K562 treated with DMSO at 1 percent for 4 hours (cell line): Measurements from ENCODE around the gene GABRE. TPM values are rescaled to one million over a fixed set of nuclear protein-coding genes. Genes with fewer than 3 reads are reported as not detected.

Experiments
- total RNA-seq: library from RNA; unstranded; fragments of 300-600 nt; gene quantifications from 2 replicates; pipeline ENCODE4 v1.2.3, GENCODE V29; 2022; ENCODE audit not compliant: insufficient read depth

The GABRE gene, protein sequence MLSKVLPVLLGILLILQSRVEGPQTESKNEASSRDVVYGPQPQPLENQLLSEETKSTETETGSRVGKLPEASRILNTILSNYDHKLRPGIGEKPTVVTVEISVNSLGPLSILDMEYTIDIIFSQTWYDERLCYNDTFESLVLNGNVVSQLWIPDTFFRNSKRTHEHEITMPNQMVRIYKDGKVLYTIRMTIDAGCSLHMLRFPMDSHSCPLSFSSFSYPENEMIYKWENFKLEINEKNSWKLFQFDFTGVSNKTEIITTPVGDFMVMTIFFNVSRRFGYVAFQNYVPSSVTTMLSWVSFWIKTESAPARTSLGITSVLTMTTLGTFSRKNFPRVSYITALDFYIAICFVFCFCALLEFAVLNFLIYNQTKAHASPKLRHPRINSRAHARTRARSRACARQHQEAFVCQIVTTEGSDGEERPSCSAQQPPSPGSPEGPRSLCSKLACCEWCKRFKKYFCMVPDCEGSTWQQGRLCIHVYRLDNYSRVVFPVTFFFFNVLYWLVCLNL
- 9.2 and 19.5 TPM in 2 replicates for total RNA-seq

DNA sequence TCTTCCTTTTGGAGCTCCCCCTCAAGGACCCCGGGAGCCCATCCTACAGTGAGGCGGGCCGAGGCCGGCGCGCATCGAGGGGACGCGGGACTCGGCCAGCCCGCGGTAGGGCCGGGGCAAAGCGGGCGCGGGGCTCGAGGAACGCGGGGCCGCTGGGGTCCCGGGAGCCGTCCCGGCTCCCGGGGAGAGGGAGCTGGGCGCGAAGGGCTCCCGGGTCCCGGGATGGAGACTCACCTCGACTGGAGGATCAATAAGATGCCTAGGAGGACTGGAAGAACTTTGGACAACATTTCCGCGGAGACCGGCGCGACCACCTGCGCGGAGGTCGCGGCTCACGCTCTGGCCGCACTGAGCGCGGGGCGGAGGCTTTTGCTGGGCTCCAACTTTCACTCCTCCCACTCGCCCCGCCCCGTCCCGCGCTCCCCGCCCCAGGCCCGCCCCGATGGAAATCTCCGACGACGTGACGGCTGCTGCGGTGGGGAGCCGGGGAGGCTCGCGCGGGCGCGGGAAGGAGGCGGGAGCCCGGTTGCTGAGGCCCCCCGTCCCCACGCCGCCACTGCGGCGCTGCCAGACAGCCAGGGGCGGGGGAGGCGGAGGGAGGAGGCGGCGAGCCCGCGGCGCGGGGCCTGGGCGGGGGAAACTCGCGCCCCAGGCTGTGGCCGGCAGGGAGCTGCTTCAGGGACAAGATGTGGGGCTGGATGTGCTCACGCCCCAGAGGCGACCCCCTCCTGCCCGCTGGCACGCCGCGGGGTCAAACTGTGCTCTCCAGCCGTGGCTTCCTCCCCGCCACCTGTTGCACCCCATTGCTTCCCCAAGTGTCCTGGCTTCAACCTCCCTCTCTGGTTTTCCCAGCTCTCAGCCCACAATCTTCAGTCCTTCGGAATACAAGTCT lies at the start of gene GABRE:
Gene GABRE, minus strand, starts transcription at position 341 of the 892 bp plus-strand sequence. Its CDS starts 51 bp downstream, at position 290.

DNA sequence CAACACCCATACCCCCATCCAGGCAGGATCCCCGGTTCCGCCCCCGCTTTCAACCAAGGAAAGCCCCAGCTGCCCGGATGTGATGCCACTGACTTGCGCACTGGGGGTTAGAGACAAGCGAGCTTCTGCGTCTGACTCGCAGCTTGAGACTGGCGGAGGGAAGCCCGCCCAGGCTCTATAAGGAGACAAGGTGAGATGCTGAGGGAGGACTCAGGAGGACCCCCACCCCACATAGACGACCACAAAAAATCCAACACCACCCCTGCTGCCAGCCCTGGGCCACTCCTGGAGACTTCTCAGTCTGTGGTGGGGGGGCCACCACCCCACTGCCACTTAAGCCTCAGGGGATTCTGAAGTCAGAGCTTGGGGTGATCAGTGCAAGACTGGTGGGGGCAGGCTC lies 61.7 kb downstream of the GABRE start, which contains the start of gene MAGEA4:
Gene MAGEA4, plus strand, starts transcription at position 110 of the 400 bp plus-strand sequence. CDS start 10,776 bp downstream, outside the sequence.

Other genes with a start within 250 kb of the GABRE start
- gene CNGA2, start 239.9 kb downstream of the GABRE start, total RNA-seq, result not detected in 2 replicates
- 3.7 and 4.8 TPM in 2 replicates for gene MAGEA4, start 61.8 kb downstream of the GABRE start, total RNA-seq
- gene MAGEA10, start 163.9 kb upstream of the GABRE start, total RNA-seq, result not detected in 2 replicates